ENCODE results near the gene ZNF10. TPM values are rescaled to one million over a fixed set of nuclear protein-coding genes. Genes with fewer than 3 reads are reported as not detected.

The ZNF10 gene
- total RNA-seq (2014; rRNA removed; shearing (Covaris generic)) = 1.2 and 3.5 TPM in 2 replicates

DNA sequence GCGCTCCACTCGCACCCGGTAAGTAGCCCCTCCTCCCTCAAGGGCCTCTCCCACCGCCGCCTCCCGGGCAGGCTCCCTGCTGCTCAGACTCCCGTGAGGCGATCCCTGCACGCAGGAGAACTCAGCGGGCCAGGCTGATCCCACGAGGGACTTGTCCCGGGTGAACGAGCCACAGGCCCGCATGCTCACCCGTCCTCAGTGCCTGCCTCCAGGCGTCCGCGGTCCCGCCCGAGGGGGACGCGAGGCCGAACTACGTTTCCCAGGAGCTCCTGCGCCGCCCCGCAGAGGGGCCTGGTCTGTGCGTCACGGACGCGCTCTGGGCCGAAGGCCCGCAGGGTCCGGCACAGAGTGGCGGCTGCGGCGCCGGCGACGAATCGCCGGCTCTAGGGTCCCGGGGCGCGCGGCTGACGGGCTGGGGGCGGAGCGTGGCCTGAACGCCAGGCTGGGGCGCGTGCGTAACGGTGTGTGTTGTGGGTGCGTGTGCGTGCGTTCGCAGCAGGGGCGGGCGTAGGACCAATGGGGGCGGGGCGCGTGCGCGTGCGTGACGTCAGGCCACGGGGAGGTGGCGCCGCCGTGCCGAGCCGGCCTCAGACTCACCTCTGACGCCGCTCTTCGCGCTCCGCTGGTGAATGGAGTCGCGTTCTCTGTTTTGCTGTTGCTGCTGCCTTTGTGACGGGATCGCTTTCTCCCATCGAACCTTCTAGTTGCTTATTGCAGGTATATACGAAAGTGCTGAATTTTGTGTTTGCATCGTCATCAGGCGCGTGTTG lies at the start of gene ZNF10, which contains the start of gene ZNF891:
Gene ZNF10, plus strand, starts transcription at position 590 of the 770 bp plus-strand sequence. CDS start 13,866 bp downstream, outside the sequence.
Gene ZNF891, minus strand, starts transcription at position 237 of the 770 bp plus-strand sequence. CDS start 8,356 bp downstream, outside the sequence.

DNA sequence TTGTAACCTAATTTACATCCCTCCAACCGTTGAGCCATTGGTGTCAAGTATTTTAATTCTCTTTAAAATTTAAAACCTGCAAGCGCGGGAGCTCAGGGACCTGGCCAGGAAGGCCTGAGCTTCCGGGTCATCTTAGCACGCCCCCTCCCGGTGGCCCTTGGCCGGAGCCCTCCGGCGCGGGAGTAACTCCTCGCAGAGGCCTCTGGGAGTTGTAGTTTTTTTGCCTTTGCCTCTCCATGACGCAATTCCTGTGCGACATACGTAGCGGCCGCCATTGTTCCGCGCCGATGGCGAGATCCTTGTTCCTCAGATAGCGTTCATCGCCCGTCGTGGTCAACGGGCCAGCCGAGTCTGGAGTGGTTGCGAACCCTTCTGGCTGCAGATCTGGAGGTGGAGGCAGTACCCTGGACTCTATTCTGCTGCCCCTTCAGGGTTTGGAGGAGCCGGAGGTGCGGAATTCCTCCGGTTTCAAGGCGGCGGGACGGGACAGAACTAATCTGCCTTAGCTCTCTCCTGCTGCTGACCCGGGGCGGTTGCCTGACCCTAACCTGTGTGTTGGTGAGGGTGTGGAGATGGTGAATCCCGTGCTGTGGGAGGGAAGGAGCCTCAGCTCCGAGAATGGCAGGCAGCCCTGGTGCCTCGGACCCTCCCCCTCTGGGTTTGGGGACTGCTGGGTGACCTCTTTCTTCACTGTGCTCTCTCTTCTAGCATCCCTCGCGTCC lies 51.0 kb downstream of the ZNF10 start, which contains the start of gene ZNF268:
Gene ZNF268, plus strand, starts transcription at position 258 of the 722 bp plus-strand sequence. CDS start 503 bp downstream, outside the sequence.

Other genes starting within 250 kb of the ZNF10 start
- 17.1 and 20.9 TPM in 2 replicates for gene CHFR, start 243.0 kb upstream of the ZNF10 start, total RNA-seq (2014; rRNA removed; shearing (Covaris generic))
- gene ZNF605, start 174.3 kb upstream of the ZNF10 start, total RNA-seq (2014; rRNA removed; shearing (Covaris generic)) = 5.6 and 6.3 TPM in 2 replicates
- 27.5 and 37.6 TPM in 2 replicates for gene ZNF26, start 144.3 kb upstream of the ZNF10 start, total RNA-seq (2014; rRNA removed; shearing (Covaris generic))
- gene ZNF84, start 93.1 kb upstream of the ZNF10 start, total RNA-seq (2014; rRNA removed; shearing (Covaris generic)) = 19.8 and 20.4 TPM in 2 replicates
- gene ZNF140, start 49.7 kb upstream of the ZNF10 start, total RNA-seq (2014; rRNA removed; shearing (Covaris generic)) = 12.3 and 14.7 TPM in 2 replicates
- gene ZNF891, start 353 bp upstream of the ZNF10 start, total RNA-seq (2014; rRNA removed; shearing (Covaris generic)) = 1.1 and 1.4 TPM in 2 replicates
- gene ZNF268, start 50.9 kb downstream of the ZNF10 start, total RNA-seq (2014; rRNA removed; shearing (Covaris generic)) = 15.6 and 18.6 TPM in 2 replicates
- gene ANHX, start 105.2 kb downstream of the ZNF10 start, total RNA-seq (2014; rRNA removed; shearing (Covaris generic)) = not detected in 2 replicates

Data from A375 (cell line).